ENCODE results near the gene PSTK. TPM values are rescaled to one million over a fixed set of nuclear protein-coding genes. Genes with fewer than 3 reads are reported as not detected.

Gene PSTK
- total RNA-seq, 1 donor from 2014 or later = 5.3 TPM

DNA sequence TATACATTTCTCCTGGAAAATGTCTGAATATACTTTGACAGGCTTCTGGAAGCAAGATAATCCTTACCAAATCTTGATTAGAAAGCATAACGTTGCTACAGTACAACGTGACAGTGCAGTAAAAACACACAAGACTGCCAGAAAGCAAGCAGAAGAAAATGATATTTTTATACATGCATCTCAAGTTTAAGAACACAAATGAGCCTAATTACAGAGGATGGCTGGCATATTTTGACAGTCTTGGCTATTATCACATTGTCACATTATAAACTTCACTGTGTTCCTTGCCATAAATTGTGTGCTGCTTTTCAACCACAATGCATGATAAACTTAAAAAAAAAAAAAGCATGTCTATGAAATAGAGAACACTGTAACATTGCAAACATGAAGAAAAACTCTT, 24.1 kb downstream of the PSTK start:
- H3K27ac Mint-ChIP-seq = no peak overlapping the region
- TF ChIP-seq, protein P1, sequence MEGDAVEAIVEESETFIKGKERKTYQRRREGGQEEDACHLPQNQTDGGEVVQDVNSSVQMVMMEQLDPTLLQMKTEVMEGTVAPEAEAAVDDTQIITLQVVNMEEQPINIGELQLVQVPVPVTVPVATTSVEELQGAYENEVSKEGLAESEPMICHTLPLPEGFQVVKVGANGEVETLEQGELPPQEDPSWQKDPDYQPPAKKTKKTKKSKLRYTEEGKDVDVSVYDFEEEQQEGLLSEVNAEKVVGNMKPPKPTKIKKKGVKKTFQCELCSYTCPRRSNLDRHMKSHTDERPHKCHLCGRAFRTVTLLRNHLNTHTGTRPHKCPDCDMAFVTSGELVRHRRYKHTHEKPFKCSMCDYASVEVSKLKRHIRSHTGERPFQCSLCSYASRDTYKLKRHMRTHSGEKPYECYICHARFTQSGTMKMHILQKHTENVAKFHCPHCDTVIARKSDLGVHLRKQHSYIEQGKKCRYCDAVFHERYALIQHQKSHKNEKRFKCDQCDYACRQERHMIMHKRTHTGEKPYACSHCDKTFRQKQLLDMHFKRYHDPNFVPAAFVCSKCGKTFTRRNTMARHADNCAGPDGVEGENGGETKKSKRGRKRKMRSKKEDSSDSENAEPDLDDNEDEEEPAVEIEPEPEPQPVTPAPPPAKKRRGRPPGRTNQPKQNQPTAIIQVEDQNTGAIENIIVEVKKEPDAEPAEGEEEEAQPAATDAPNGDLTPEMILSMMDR (IDR thresholded peaks at IDR 0.05) = no peak
- no peak for DNase-seq
- H3K4me1 Mint-ChIP-seq = peaks cover 51% of the 10 kb centered on the region
- ChIA-PET CTCF (no interaction called here), POLR2A (no interaction called here)
- no peaks in the 10 kb centered on the region for H3K9me3 Mint-ChIP-seq
- intact Hi-C loops (cut with micrococcal nuclease) = loop anchor here (10.0 kb wide), 1 partner anchor 1791 kb away; the partner anchor contains the start of gene EEF1AKMT2
- H3K36me3 Mint-ChIP-seq (ENCODE audit: low read depth) = peaks cover 32% of the 10 kb centered on the region
- ATAC-seq (ENCODE audit: low read depth) = no peak
- no peaks in the 10 kb centered on the region for H3K27me3 Mint-ChIP-seq
- H3K4me3 Mint-ChIP-seq = no peak overlapping the region

GRCh38 chr10:123007558-123008354, 27.6 kb downstream of the PSTK start:
- ChIA-PET CTCF (interaction anchor here (1.0 to 1.5 kb wide), 2 partner anchors 35 to 138 kb away, joined by 3 to 4 read pairs; no protein-coding TSS in a partner anchor), POLR2A (interaction anchor here (0.5 to 3.5 kb wide), 10 partner anchors 10 to 1737 kb away, joined by 3 to 43 read pairs (median 6); partner anchors contain the start of genes BUB3, C10orf88, FAM53B and PSTK)
- ATAC-seq (ENCODE audit: low read depth) = no peak
- peak overlapping the region; percentile 96 for H3K4me3 Mint-ChIP-seq
- H3K9me3 Mint-ChIP-seq = no peaks in the 10 kb centered on the region
- H3K36me3 Mint-ChIP-seq (ENCODE audit: low read depth) = peaks cover 27% of the 10 kb centered on the region
- H3K4me1 Mint-ChIP-seq = peaks cover 50% of the 10 kb centered on the region
- intact Hi-C loops (cut with micrococcal nuclease) = loop anchor here (1.0 to 10.0 kb wide), 9 partner anchors 27 to 1787 kb away; partner anchors contain the start of genes ATE1, BUB3, C10orf88 and CHST15
- H3K27me3 Mint-ChIP-seq = no peaks in the 10 kb centered on the region
- DNase-seq = no peak
- TF ChIP-seq, protein P1 (IDR thresholded peaks at IDR 0.05) = no peak
- peak overlapping the region; percentile 96 for H3K27ac Mint-ChIP-seq

DNA sequence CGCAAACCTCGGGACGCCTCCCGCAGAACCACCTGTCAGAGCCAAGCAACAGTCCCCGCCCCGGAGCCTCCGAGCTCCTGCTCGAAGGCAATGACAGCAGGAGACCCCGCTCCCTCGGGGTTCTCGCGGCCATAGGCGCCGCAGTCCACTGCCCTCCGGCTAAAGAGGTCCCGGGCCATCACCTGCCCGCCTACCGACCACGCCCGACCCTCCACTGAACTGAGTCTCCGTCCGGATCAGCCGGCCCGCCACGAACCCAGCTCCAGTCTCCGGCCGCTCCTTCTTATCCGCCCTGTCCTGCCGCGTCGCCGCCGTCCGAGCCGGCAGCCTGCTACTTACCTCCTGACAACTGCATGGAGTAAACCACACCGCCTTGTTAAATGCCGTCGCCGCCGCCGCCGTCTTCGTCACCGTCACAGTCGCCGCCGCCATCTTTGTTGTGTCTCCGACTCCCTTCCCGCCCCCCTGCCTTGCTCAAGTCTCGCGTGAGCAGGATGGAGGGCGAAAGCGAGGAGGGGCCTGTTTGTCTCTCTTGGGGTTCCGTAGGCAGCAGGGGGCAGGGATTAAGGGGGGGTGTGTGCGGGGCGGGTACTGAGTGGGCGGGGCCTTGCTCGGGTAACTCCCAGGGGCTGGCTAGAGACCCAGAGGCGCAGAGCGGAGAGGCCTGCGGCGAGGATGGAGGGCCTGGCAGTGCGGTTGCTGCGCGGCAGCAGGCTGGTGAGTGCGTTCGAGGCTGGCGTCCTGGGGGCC, 28.3 kb downstream of the PSTK start, which contains the start of the genes ACADSB and IKZF5:
TSS of gene ACADSB (plus strand) at position 652 of the 750 bp plus-strand sequence. CDS start at position 676, 24 bp downstream.
TSS of gene IKZF5 (minus strand) at position 441 of the 750 bp plus-strand sequence. CDS start 10,170 bp downstream, outside the sequence.
- ATAC-seq (ENCODE audit: low read depth) (peak; percentile 94), DNase-seq (peak; percentile 83)
- peaks cover 50% of the 10 kb centered on the region for H3K4me1 Mint-ChIP-seq
- TF ChIP-seq, protein P1 (IDR thresholded peaks at IDR 0.05) = no peak
- H3K27ac Mint-ChIP-seq = peak within 1 kb of the TSS; percentile 96
- H3K4me3 Mint-ChIP-seq = peak within 1 kb of the TSS; percentile 96
- H3K27me3 Mint-ChIP-seq = no peaks in the 10 kb centered on the region
- POLR2A ChIA-PET = interaction anchor here (0.5 to 3.5 kb wide), 13 partner anchors 11 to 1907 kb away, joined by 3 to 43 read pairs (median 5); partner anchors contain the start of genes BUB3, C10orf88, FAM53B and PSTK
- intact Hi-C loops (cut with micrococcal nuclease) = loop anchor here (1.0 to 10.0 kb wide), 9 partner anchors 28 to 1786 kb away; partner anchors contain the start of genes ATE1, BUB3, C10orf88 and CHST15
- peaks cover 27% of the 10 kb centered on the region for H3K36me3 Mint-ChIP-seq (ENCODE audit: low read depth)
- CTCF ChIA-PET = interaction anchor here (1.0 to 1.5 kb wide), 2 partner anchors 35 to 137 kb away, joined by 3 to 4 read pairs; no protein-coding TSS in a partner anchor
- H3K9me3 Mint-ChIP-seq = no peaks in the 10 kb centered on the region

GRCh38 chr10:123009105-123009820, 29.1 kb downstream of the PSTK start:
- ATAC-seq (ENCODE audit: low read depth) (no peak), DNase-seq (peak; percentile 25)
- H3K27me3 Mint-ChIP-seq = no peaks in the 10 kb centered on the region
- peaks cover 50% of the 10 kb centered on the region for H3K4me1 Mint-ChIP-seq
- ChIA-PET CTCF (interaction anchor here (1.5 kb wide), 1 partner anchor 34 kb away, joined by 4 read pairs; no protein-coding TSS in a partner anchor), POLR2A (interaction anchor here (0.6 to 3.5 kb wide), 8 partner anchors 26 to 1907 kb away, joined by 3 to 43 read pairs (median 9); partner anchors contain the start of genes BUB3, C10orf88 and PSTK)
- intact Hi-C loops (cut with micrococcal nuclease) = loop anchor here (2.0 to 10.0 kb wide), 4 partner anchors 1080 to 1786 kb away; partner anchors contain the start of genes ATE1, CHST15, EEF1AKMT2 and OAT
- no peaks in the 10 kb centered on the region for H3K9me3 Mint-ChIP-seq
- TF ChIP-seq, protein P1 (IDR thresholded peaks at IDR 0.05) = no peak
- peak overlapping the region; percentile 96 for H3K4me3 Mint-ChIP-seq
- H3K36me3 Mint-ChIP-seq (ENCODE audit: low read depth) = peaks cover 27% of the 10 kb centered on the region
- H3K27ac Mint-ChIP-seq = peak overlapping the region; percentile 96

Measured in activated B cell treated with CpG ODN at 0.5 μM for 24 hours (primary cell).